GM12878 (cell line): ENCODE results near the gene DMRTB1.

Source experiments
- ATF3 ChIP-seq: IDR thresholded peaks from 2 replicates; pipeline ENCODE4 v1.6.1; 2011; ENCODE audit warnings: low read depth, mild to moderate bottlenecking, low read length, moderate library complexity, borderline replicate concordance; ENCODE audit errors: extremely low read depth
- NFYA ChIP-seq: IDR thresholded peaks from 2 replicates; pipeline ENCODE4 v1.6.1; 2011; ENCODE audit warnings: low read depth, mild to moderate bottlenecking, low read length, improper control_type of control experiment, borderline replicate concordance
- RAD21 ChIP-seq: IDR thresholded peaks from 2 replicates; pipeline ENCODE4 v1.6.1; 2011; ENCODE audit warnings: mild to moderate bottlenecking, low read depth, low read length, moderate library complexity; ENCODE audit not compliant: insufficient read depth

DNA sequence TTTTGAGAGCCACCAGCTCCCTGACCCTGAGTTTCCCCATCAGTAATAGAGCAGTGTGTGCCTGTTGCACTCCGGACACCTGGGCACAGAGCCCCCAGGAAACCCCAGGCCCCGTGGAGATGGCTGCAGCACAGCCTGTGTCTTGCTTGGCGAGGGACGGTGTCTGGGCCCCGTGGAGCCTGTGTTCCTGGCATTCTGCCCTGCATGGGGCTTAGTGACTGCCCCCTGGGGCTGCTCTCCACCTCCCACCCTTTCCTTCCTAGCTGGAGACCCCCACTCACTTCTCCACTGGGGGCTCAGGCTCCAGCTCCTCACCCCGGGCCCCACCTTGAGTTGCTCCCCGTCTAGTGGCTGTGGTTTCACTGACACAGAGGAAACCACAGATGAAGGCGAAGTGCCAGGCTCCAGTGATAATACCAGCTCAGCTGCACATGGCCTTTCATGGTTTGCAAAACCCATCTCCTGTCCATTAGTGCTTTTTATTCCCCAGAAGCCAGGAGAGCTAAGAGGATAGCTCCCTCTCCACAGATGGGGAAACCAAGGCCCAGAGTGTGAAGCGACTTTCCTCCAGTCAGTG lies 39.4 kb downstream of the DMRTB1 start:
- TF ChIP-seq RAD21 (no peak), NFYA (no peak), ATF3 (no peak)
